GM23338 (cell line): ENCODE data around the gene CACNA1B. TPM values are rescaled to one million over a fixed set of nuclear protein-coding genes. Genes with fewer than 3 reads are reported as not detected.
"Not testable (repeated sequence)": the region's sequence is repeated elsewhere in the genome, so short reads cannot be mapped to it uniquely, and the experiment has no call there.

Source experiments
- ATAC-seq: fragments of 200-7000 bp; cut with Tn5 transposase; 3 replicates; pipeline ENCODE4 v1.9.1; 2020
- DNase-seq: peaks from one replicate; pipeline ENCODE4 v3.0.0-alpha.2; 2015; ENCODE audit warnings: low spot score
- H2AFZ ChIP-seq: fragments of 200-600 bp; sonication (generic); 2 replicates; pipeline ENCODE4 v1.8.0; 2016; ENCODE audit warnings: antibody characterized with exemption, mild to moderate bottlenecking, moderate library complexity
- H3F3A ChIP-seq: fragments of 200-600 bp; sonication (generic); replicated peaks from 2 replicates; pipeline ENCODE4 v1.8.0; 2017; ENCODE audit warnings: antibody characterized with exemption, mixed run types, low read depth
- H3K27ac ChIP-seq: fragments of 200-600 bp; sonication (generic); 2 replicates; pipeline ENCODE4 v1.6.1; 2016; ENCODE audit warnings: low read depth
- H3K27me3 ChIP-seq: fragments of 200-600 bp; sonication (generic); 2 replicates; pipeline ENCODE4 v1.8.0; 2016; ENCODE audit warnings: mild to moderate bottlenecking, mixed run types, moderate library complexity; ENCODE audit not compliant: insufficient read depth
- H3K36me3 ChIP-seq: fragments of 200-600 bp; sonication (generic); 2 replicates; pipeline ENCODE4 v1.8.0; 2016; ENCODE audit warnings: mild to moderate bottlenecking; ENCODE audit not compliant: insufficient read depth
- H3K4me1 ChIP-seq: fragments of 200-600 bp; sonication (generic); 2 replicates; pipeline ENCODE4 v1.8.0; 2016; ENCODE audit warnings: mild to moderate bottlenecking, moderate library complexity; ENCODE audit not compliant: insufficient read depth
- H3K4me2 ChIP-seq: fragments of 200-600 bp; sonication (generic); 2 replicates; pipeline ENCODE4 v1.7.1; 2017; ENCODE audit warnings: mixed run types
- H3K4me3 ChIP-seq: fragments of 200-600 bp; sonication (generic); 2 replicates; pipeline ENCODE4 v1.6.1; 2016; ENCODE audit warnings: mixed run types
- H3K79me2 ChIP-seq: fragments of 200-600 bp; sonication (generic); replicated peaks from 2 replicates; pipeline ENCODE4 v1.8.0; 2017; ENCODE audit warnings: mild to moderate bottlenecking; ENCODE audit not compliant: insufficient read depth
- H3K9me2 ChIP-seq: fragments of 200-600 bp; sonication (generic); 2 replicates; pipeline ENCODE4 v1.8.0; 2017; ENCODE audit not compliant: insufficient read depth
- H4K20me1 ChIP-seq: fragments of 200-600 bp; sonication (generic); replicated peaks from 2 replicates; pipeline ENCODE4 v1.8.0; 2017; ENCODE audit warnings: mild to moderate bottlenecking; ENCODE audit not compliant: insufficient read depth
- H3K27ac Mint-ChIP-seq: 2 replicates; pipeline ENCODE4 v1.8.0; 2020; ENCODE audit warnings: inconsistent platforms, mild to moderate bottlenecking, moderate library complexity, mixed read lengths
- H3K27me3 Mint-ChIP-seq: 3 replicates; pipeline ENCODE4 v1.8.0; 2022; ENCODE audit warnings: low read depth, mild to moderate bottlenecking, moderate library complexity, mixed read lengths, inconsistent platforms; ENCODE audit not compliant: insufficient read depth, poor library complexity
- H3K36me3 Mint-ChIP-seq: 3 replicates; pipeline ENCODE4 v1.8.0; 2021; ENCODE audit warnings: low read depth, mild to moderate bottlenecking, inconsistent platforms, moderate library complexity, mixed read lengths
- H3K4me1 Mint-ChIP-seq: 3 replicates; pipeline ENCODE4 v1.8.0; 2020; ENCODE audit warnings: mild to moderate bottlenecking, inconsistent platforms, mixed read lengths
- H3K4me3 Mint-ChIP-seq: 3 replicates; pipeline ENCODE4 v1.8.0; 2021; ENCODE audit warnings: moderate library complexity, mild to moderate bottlenecking, inconsistent platforms, mixed read lengths
- H3K9me3 Mint-ChIP-seq: 3 replicates; pipeline ENCODE4 v1.8.0; 2020; ENCODE audit warnings: moderate library complexity, mild to moderate bottlenecking, inconsistent platforms, mixed read lengths
- EZH2 ChIP-seq: fragments of 200-600 bp; sonication (generic); IDR thresholded peaks from one replicate; pipeline ENCODE4 v1.8.0; 2017; ENCODE audit warnings: antibody characterized with exemption, mild to moderate bottlenecking, low read depth; ENCODE audit not compliant: unreplicated experiment
- JUNB ChIP-seq: IDR thresholded peaks from one replicate; pipeline ENCODE4 v1.6.1; 2016; ENCODE audit warnings: antibody characterized with exemption; ENCODE audit not compliant: unreplicated experiment
- POLR2AphosphoS5 ChIP-seq: IDR thresholded peaks from 2 replicates; pipeline ENCODE4 v1.6.1; 2016; ENCODE audit warnings: antibody characterized with exemption, low read depth
- REST ChIP-seq: IDR thresholded peaks from one replicate; pipeline ENCODE4 v1.6.1; 2018; ENCODE audit warnings: antibody characterized with exemption; ENCODE audit not compliant: unreplicated experiment
- STAT1 ChIP-seq: IDR thresholded peaks from one replicate; pipeline ENCODE4 v1.6.1; 2016; ENCODE audit warnings: antibody characterized with exemption; ENCODE audit not compliant: unreplicated experiment
- polyA plus RNA-seq: library from polyadenylated mRNA; unstranded; fragments of >200 nt; fragmentation: Nextera tagmentation; extraction: Ambion mirVana; gene quantifications from 2 replicates; pipeline ENCODE4 v1.2.1, GENCODE V29; 2016
- total RNA-seq: library from RNA; depleted of rRNA; stranded (reverse); fragments of >200 nt; shearing (Covaris generic); gene quantifications from 2 replicates; pipeline ENCODE4 v1.2.3, GENCODE V29; 2014
- TF ChIP-seq, protein P1 (sequence below), 2 experiments: fragments of 200-600 bp in 1 of 2; sonication (generic) in 1 of 2; conservative IDR thresholded peaks; 2 replicates each; pipeline versions ENCODE4 v1.5.1 to v1.6.1; 2016 to 2017; ENCODE audit warnings: antibody characterized with exemption in 2 of 2, low read depth in 2 of 2, mild to moderate bottlenecking in 2 of 2, moderate library complexity in 1 of 2

CACNA1B gene
- total and polyA plus RNA-seq, 2 experiments from 2014 or later: 1.1 to 10.4 TPM

DNA sequence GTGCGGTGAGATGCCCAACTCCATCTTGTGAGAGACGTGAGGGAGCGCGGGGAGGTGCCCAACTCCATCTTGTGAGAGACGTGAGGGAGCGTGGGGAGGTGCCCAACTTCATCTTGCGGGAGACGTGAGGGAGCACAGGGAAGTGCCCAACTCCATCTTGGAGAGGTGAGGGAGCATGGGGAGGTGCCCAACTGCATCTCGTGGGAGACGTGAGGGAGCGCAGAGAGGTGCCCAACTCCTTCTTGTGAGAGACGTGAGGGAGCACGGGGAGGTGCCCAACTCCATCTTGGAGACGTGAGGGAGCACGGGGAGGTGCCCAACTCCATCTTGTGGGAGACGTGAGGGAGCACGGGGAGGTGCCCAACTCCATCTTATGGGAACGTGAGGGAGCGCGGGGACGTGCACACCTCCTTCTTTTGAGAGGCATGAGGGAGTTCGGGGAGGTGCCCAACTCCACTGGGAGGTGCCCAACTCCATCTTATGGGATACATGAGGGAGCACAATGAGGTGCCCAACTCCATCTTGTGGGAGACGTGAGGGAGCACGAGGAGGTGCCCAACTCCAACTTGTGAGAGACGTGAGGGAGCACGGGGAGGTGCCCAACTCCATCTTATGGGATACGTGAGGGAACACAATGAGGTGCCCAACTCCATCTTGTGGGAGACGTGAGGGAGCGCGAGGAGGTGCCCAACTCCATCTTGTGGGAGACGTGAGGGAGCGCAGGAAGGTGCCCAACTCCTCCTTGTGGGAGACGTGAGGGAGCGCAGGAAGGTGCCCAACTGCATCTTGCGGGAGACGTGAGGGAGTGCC is 235.4 kb downstream of the CACNA1B start (continued):
- TF ChIP-seq EZH2 (no peak), REST (no peak), POLR2AphosphoS5 (no peak), JUNB (no peak), STAT1 (no peak)
- TF ChIP-seq, protein P1, sequence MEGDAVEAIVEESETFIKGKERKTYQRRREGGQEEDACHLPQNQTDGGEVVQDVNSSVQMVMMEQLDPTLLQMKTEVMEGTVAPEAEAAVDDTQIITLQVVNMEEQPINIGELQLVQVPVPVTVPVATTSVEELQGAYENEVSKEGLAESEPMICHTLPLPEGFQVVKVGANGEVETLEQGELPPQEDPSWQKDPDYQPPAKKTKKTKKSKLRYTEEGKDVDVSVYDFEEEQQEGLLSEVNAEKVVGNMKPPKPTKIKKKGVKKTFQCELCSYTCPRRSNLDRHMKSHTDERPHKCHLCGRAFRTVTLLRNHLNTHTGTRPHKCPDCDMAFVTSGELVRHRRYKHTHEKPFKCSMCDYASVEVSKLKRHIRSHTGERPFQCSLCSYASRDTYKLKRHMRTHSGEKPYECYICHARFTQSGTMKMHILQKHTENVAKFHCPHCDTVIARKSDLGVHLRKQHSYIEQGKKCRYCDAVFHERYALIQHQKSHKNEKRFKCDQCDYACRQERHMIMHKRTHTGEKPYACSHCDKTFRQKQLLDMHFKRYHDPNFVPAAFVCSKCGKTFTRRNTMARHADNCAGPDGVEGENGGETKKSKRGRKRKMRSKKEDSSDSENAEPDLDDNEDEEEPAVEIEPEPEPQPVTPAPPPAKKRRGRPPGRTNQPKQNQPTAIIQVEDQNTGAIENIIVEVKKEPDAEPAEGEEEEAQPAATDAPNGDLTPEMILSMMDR (conservative IDR thresholded peaks at IDR 0.05; ENCODE audit: low read depth in 2 of 2): no peak

DNA sequence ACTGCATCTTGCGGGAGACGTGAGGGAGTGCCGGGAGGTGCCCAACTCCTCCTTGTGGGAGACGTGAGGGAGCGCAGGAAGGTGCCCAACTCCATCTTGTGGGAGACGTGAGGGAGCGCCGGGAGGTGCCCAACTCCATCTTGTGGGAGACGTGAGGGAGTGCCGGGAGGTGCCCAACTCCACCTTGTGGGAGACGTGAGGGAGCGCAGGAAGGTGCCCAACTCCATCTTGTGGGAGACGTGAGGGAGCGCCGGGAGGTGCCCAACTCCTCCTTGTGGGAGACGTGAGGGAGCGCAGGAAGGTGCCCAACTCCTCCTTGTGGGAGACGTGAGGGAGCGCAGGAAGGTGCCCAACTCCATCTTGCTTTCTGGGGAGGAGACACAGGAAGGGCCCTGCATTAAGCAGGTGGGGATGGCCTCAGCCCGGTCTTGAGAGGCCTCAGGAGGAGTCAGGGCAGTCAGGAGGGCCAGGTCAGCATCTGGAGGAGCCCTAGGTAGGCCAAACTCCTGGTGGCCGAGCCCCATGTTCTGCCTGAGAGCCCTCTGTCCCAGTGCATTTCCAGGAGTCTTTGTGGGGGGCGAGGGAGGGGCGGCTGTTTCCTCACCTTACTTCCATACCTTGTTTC is 236.2 kb downstream of the CACNA1B start:
- H3K27ac Mint-ChIP-seq, H3K4me3 ChIP-seq, H3K79me2 ChIP-seq, H3K4me1 ChIP-seq, H3K4me1 Mint-ChIP-seq, H3K4me2 ChIP-seq, H3K27me3 Mint-ChIP-seq, H4K20me1 ChIP-seq, H3F3A ChIP-seq, H3K4me3 Mint-ChIP-seq, H3K36me3 ChIP-seq, H2AFZ ChIP-seq, ATAC-seq, H3K27me3 ChIP-seq, H3K27ac ChIP-seq, H3K9me2 ChIP-seq: not testable (repeated sequence)
- DNase-seq: peak; percentile 14
- Mint-ChIP-seq H3K36me3 (peaks cover 45% of the 10 kb centered on the region), H3K9me3 (peaks cover 42% of the 10 kb centered on the region)
- TF ChIP-seq, protein P1 (conservative IDR thresholded peaks at IDR 0.05; ENCODE audit: low read depth in 2 of 2): 0 out of 4 replicates have a peak, but pooled peaks of 1 of the 2 experiments have one; percentile 2
